GM21360 (cell line): Measurements from ENCODE around the gene DIAPH3.
A peak's percentile ranks its signal among the peaks of the same experiment; 100 is the strongest.

Experiments used
- ATAC-seq: cut with Tn5 transposase; IDR thresholded peaks from one replicate; pipeline ENCODE4 v1.9.1; 2021; ENCODE audit warnings: mild to moderate bottlenecking, moderate library complexity; ENCODE audit not compliant: unreplicated experiment

DIAPH3 gene

GRCh38 chr13:59680429-59681024 lies 483.2 kb downstream of the DIAPH3 start:
- ATAC-seq, result no peak

GRCh38 chr13:59679254-59679653 lies 484.5 kb downstream of the DIAPH3 start:
- no peak for ATAC-seq

GRCh38 chr13:59677966-59678814 lies 485.5 kb downstream of the DIAPH3 start:
- peak; percentile 53 for ATAC-seq

- no peak for ATAC-seq
Observed at GRCh38 chr13:59677430-59677829, 486.3 kb downstream of the DIAPH3 start.

- no peak for ATAC-seq
Observed at GRCh38 chr13:59674616-59675015, 489.1 kb downstream of the DIAPH3 start.

GRCh38 chr13:59673286-59673685 lies 490.4 kb downstream of the DIAPH3 start:
- ATAC-seq, result no peak

- no peak for ATAC-seq
Observed at GRCh38 chr13:59672445-59672844, 491.3 kb downstream of the DIAPH3 start.

GRCh38 chr13:59671881-59672280 lies 491.8 kb downstream of the DIAPH3 start:
- no peak for ATAC-seq

- no peak for ATAC-seq
Observed at GRCh38 chr13:59666504-59666903, 497.2 kb downstream of the DIAPH3 start.

- ATAC-seq, result no peak
Observed at GRCh38 chr13:59665732-59666131, 498.0 kb downstream of the DIAPH3 start.

GRCh38 chr13:59665184-59665583 lies 498.5 kb downstream of the DIAPH3 start:
- ATAC-seq, result no peak

- no peak for ATAC-seq
Observed at GRCh38 chr13:59664586-59664985, 499.1 kb downstream of the DIAPH3 start.

GRCh38 chr13:59663707-59664106 lies 500.0 kb downstream of the DIAPH3 start:
- no peak for ATAC-seq

- no peak for ATAC-seq
Observed at GRCh38 chr13:59660582-59660981, 503.1 kb downstream of the DIAPH3 start.

GRCh38 chr13:59659981-59660380 lies 503.7 kb downstream of the DIAPH3 start:
- no peak for ATAC-seq

GRCh38 chr13:59658738-59659330 lies 504.9 kb downstream of the DIAPH3 start:
- no peak for ATAC-seq

GRCh38 chr13:59658027-59658737 lies 505.5 kb downstream of the DIAPH3 start:
- ATAC-seq, result no peak

- no peak for ATAC-seq
Observed at GRCh38 chr13:59653916-59654315, 509.8 kb downstream of the DIAPH3 start.

GRCh38 chr13:59651479-59651878 lies 512.2 kb downstream of the DIAPH3 start:
- no peak for ATAC-seq

- ATAC-seq, result no peak
Observed at GRCh38 chr13:59643906-59644626, 519.7 kb downstream of the DIAPH3 start.

- no peak for ATAC-seq
Observed at GRCh38 chr13:59643364-59643841, 520.3 kb downstream of the DIAPH3 start.
